ENCODE results near the gene ZCCHC9.

DNA sequence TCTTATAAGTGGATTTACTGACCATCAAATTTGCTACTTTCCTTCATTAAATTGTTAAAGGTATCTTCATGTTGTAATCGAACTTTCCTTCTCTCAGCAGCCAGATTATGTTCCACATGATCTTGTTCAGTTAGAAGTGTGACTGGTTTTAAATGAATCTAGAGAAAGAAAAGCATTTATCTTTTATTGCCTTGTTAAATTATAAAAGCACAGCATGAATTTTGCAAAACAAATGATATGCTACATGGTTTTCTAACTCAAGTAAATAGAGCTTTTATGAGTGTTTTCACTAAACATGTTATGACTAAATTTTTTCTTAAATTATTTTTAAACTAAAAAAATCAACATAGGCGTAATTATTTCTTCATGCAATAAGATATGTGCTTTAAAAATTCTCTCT lies 58.5 kb downstream of the ZCCHC9 start:
- TF ChIP-seq, protein P1, sequence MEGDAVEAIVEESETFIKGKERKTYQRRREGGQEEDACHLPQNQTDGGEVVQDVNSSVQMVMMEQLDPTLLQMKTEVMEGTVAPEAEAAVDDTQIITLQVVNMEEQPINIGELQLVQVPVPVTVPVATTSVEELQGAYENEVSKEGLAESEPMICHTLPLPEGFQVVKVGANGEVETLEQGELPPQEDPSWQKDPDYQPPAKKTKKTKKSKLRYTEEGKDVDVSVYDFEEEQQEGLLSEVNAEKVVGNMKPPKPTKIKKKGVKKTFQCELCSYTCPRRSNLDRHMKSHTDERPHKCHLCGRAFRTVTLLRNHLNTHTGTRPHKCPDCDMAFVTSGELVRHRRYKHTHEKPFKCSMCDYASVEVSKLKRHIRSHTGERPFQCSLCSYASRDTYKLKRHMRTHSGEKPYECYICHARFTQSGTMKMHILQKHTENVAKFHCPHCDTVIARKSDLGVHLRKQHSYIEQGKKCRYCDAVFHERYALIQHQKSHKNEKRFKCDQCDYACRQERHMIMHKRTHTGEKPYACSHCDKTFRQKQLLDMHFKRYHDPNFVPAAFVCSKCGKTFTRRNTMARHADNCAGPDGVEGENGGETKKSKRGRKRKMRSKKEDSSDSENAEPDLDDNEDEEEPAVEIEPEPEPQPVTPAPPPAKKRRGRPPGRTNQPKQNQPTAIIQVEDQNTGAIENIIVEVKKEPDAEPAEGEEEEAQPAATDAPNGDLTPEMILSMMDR (IDR thresholded peaks at IDR 0.05): no peak
- TF ChIP-seq EZH2 (IDR thresholded peaks at IDR 0.05; ENCODE audit: borderline replicate concordance, insufficient read depth, low read depth, low read length, poor library complexity, severe bottlenecking): no peak

Data from B cell (primary cell).